Mesenteric fat pad (tissue), 1 donor: ENCODE results near the gene SET. TPM values are rescaled to one million over a fixed set of nuclear protein-coding genes. Genes with fewer than 3 reads are reported as not detected.

Experiments
- DNase-seq: peaks from one replicate; pipeline ENCODE4 v3.0.0-alpha.2; 2020; ENCODE audit warnings: low spot score
- total RNA-seq: library from RNA; stranded (reverse); fragmentation: NEBNext Ultra II Directional; extraction: Animal tissue kit (Norgen Biotek cat#: 25700); gene quantifications from one replicate; pipeline ENCODE4 v1.2.1, GENCODE V29; 2021
- donor health status: DM: yes; HTN: yes; CAD: no.

SET gene
- total RNA-seq, 1 donor from 2014 or later, result 197 TPM

DNA sequence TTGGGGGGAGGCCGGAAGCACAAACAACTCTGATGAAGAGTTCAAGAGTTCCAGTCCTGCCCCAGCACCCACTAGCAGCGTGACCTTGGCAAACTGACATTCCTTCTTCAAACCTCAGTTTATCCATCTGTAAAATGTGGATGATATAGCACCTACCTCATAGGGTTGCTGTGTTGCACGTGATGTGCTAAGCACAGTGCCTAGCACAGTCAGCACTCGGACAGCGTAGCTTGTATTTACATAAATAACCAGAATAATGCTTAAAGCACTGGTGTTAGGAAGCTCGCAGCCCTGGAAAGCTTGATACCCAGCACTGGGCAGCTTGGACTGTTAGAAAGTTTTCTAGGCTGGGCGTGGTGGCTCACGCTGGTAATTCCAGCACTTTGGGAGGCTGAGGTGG is 18.4 kb downstream of the SET start:
- DNase-seq, result no peak

DNA sequence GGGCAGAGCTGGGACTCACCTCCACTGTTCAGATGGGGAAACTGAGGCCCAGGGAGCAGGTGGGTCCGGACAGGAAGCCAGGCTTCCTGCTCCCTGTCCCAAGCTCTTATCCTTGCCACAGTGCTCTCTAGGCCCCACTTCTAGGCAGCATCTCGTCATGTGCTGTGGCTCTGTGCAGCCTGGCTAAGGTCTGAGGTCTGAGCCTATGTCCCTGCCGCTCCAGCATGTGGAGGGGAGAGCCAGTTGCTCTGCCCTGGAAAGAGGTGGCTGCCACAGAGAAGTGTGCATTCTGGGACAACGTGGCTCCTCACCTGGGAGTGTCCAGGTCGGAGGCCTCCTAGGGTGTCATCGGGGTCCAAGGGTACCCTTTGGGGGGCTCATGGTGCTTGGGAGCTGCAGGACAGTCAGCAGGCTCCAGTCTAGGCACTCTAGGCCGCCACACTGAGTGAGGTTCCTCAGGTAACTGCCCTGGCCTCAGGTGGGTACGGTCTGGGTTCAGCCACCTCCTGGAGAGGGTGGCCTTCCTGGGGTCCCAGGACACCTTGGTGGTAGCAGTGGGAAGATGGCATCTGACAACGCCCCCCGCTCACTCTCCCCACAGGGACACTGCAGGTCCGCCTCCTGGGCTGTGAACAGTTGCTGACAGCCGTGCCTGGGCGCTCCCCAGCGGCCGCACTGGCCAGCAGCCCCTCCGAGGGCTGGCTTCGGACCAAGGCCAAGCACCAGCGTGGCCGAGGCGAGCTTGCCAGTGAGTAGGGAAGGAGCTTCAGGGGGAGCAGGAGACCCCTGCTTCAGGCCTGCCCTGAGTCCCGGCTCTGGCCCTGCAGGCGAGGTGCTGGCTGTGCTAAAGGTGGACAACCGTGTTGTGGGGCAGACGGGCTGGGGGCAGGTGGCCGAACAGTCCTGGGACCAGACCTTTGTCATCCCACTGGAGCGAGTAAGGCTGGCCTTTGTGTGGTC is 23.7 kb downstream of the SET start:
- DNase-seq, result no peak

DNA sequence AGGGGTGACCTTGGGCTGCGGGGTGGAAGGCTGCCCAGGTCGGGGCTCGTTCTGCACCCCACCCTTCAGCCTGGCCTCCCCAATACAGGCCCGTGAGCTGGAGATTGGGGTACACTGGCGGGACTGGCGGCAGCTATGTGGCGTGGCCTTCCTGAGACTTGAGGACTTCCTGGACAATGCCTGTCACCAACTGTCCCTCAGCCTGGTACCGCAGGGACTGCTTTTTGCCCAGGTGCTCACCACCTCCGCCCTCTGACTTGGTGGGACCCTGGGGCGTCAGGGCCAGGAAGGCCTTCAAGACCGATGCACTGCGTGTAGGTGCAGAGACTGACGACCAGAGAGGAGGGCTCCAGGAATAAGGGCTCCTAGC is 24.4 kb downstream of the SET start:
- DNase-seq, result no peak

DNA sequence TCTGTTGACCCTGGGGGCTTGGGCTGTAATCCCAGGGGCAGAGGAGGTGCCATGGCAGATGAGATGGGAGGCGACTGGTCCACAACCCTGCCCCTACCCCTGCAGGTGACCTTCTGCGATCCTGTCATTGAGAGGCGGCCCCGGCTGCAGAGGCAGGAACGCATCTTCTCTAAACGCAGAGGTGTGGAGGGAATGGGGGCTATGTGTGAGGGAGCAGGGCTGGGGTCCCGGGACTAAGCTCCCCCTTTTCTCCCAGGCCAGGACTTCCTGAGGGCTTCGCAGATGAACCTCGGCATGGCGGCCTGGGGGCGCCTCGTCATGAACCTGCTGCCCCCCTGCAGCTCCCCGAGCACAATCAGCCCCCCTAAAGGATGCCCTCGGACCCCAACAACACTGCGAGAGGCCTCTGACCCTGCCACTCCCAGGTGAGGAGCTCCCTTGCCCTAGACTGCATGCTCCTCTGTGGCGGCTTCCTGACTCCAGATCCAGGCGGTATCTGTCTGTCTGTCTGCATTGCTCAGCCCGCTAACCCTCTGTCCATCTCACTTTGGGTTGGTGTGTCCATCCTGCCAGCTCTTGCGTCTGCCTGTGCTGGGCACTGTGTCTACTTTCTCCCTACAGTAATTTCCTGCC is 25.0 kb downstream of the SET start:
- no peak for DNase-seq

DNA sequence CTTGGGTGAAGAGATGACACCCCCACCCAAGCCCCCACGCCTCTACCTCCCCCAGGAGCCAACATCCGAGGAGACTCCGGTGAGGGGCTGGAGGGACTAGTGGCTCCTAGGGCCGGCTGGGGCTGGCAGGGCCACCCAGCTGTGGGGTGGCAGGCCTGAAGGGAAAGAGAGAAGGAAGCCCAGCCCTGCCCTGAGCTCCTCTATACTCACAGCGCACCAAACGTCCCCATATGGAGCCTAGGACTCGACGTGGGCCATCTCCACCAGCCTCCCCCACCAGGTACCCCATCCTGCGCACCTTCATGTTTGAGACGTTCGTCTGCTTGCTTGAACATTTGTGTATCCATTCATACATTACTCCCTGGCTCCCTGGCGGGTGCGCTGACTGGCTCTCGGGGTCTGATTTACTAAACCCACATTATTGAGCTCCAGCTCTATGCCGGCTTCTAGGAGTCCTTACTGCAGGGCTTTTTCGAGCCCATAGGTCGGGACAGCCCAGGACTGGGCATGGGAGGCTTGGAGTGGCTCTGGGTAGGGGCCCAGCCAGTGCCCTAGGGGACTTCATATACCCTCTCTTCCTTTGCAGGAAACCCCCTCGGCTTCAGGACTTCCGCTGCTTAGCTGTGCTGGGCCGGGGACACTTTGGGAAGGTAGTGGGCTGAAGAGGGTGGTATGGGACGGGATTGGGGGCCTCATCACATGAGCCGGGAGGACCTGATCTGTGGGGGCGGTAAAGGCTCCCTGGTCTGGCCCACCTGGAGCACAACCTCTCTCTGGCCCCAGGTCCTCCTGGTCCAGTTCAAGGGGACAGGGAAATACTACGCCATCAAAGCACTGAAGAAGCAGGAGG is 25.8 kb downstream of the SET start:
- no peak for DNase-seq

DNA sequence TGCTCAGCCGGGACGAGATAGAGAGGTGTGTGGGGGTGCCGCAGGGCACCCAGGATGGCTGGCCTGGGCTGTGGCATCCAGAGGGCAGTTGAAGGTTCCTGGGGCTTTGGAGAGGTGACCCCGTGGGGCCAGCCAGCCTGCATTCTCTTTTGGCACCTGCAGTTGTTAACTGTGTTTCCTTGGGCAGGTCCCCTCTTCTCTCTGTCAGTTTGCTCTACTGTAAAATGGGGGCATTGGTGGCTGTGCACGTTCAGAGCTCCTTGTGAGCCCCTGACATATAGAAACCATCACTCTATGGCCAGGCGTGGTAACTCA is 26.4 kb downstream of the SET start:
- DNase-seq, result no peak

DNA sequence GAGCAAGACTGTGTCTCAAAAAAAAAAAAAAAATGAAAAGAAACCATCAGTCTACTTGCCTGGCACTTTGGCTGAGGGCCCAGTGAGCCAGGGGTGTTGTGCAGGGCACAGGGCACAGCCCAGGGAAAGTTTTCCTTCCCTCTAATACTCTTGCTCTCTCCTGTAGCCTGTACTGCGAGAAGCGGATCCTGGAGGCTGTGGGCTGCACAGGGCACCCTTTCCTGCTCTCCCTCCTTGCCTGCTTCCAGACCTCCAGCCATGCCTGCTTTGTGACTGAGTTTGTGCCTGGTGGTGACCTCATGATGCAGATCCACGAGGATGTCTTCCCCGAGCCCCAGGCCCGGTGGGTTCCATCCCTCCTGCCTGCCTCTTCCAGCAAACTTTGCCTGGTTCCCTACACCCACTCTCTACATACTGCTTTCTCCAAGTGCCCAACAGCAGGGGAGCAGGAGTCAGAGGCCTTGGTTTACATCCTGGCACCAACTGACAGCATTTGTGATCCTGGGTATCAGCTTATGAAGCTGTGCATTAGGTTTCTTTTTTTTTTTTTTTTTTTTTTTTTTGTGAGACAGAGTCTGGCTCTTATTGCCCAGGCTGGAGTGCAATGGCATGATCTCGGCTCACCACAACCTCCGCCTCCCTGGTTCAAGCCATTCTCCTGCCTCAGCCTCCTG is 27.7 kb downstream of the SET start:
- no peak for DNase-seq

DNA sequence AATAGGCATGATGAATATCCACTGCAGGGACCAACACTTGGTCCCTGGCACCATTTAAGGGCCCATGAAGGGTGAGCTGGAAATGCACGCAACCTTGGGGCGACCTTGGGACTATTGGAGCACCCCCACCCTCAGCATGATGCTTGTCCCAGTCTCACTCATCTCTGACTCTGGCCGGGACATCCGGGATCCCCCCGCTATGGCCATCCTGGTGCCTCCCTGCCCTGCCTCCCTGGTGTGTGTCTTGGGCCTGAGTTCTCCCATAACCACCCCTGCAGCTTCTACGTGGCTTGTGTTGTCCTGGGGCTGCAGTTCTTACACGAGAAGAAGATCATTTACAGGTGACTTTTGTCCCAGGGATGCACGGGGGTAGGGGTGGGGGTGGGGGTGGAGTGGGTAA is 29.0 kb downstream of the SET start:
- no peak for DNase-seq

DNA sequence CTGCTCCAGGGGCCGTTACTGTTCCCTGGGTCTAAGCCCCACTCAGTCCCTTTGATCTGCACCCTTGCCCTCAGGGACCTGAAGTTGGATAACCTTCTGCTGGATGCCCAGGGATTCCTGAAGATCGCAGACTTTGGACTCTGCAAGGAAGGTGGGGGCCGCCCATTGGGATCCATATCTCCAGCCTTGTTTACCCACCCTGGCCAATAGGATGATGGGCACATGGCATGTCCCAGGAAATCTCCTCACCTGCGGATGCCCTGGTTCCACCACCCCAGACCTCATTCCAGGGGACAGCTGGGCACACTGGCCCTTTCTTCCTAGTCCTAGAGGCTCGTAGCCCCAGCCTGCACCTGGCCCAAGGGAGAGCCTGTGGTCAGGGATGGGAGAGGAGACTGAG is 29.5 kb downstream of the SET start:
- DNase-seq, result no peak

DNA sequence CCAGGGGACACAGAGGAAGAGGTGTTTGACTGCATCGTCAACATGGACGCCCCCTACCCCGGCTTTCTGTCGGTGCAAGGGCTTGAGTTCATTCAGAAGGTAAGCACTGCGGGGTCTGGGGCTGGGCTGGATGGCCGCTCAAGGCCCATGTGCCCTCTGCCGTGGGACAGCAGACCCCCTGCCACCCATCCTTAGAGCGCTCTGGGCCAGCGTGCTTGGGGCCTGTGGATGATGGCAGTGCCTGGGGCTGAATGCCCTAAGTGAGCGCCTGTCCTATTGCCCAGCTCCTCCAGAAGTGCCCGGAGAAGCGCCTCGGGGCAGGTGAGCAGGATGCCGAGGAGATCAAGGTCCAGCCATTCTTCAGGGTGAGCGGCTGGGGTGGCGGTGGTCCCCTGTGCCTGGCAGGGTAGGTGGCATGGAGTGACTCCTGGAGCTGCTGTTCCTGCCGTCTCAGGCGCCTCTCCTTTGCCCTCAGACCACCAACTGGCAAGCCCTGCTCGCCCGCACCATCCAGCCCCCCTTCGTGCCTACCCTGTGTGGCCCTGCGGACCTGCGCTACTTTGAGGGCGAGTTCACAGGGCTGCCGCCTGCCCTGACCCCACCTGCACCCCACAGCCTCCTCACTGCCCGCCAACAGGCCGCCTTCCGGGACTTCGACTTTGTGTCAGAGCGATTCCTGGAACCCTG is 31.0 kb downstream of the SET start:
- no peak for DNase-seq

DNA sequence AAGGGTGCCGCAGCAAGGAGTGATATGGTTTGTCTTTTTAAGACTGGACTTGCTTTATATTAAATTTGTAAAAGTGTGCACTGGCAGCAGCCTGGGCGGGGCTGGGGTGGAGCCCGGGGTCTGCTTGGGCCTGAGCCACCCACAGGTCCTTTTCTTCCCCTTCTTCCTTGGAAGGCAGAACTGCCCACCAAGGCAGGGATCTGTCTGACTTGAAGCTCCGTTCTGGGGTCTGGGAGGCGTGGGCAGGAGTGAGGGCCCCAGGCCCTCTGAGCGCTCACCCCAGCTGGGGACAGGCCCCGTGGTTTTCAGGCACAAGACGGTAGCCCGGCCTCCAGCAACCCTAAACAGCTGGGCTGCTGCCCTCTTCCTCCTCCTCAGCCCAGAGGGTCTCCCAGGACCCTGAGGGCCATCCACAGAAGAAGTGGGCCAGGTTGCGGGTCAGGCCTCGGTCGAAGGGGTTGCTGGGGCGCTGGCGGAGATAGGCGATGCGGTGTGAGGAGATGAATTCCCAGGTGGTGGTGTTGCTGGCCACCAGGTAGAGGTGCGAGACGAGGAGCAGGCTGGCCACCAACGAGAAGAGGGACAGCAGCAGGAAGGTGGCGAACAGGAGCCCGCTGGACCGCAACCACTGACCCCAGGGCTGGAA is 31.9 kb downstream of the SET start:
- no peak for DNase-seq

DNA sequence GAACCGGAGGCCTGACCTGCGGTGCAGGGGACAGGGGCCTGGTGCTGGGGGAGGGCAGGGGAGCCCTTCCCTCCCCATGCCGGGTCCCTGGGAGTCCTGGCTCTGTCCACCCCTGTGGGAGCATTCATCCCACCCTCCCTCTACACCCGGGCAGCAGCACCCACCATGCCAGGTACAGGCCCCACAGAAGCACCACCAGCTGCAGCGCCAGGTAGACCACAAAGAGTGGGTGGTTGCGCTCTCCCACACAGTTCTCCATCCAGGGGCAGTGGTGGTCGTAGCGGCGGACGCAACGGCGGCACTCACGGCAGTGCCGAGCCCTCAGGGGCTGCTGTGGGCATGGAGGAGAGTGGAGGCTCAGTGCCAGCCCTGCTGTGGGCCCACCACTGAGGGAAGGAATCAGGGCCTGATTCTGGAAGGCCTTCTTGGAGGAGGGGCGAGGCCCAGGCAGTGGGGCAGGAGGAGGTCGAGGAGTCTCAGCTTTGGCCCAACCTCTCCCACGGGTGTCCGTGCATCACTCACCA is 32.5 kb downstream of the SET start:
- no peak for DNase-seq

DNA sequence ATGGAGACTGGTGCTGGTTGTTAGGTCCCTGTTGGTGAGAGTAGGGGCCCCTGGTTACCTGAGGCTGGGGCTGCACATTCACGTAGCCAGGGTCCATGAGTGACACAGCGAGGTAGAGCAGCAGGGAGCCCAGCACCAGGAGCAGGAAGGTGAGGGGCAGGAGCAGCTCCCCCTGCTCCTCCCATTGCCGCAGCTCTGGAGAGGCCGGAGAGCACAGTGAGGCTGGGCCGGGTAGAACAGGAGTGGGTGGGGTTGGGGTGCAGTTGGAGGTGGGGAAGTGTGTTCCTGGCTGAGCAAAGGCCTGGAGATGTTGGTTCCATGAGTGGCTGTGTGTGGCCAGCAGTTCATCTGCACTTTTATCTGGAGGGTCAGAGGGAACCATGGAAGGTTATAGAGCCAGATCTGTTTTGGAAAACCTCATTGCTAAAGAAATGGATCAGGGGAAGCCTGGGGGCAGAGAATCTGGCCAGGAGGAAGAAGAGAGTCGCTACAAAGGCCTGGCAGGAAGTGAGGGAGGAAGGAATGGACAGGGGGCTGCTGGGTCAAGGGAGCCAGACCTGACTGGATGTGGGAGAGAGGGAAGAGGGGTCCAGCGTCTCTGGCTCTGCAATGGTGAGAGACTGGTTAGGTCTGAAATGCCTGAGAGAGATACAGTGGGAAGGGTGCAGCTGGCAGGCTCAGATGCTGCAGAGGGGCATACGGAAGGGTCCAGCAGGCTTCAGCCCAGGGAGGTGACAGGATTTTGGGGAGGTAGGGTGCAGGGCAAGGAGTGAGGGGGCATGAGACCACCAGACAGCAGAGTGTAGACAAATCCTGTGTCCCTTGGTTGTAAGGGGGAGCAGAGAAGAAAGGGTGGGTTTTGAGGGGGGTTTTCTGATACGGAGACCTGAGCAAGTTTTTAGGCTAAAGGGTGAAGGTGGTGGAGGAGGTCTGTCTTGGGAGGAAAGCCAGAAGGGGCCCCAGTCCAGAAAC is 33.6 kb downstream of the SET start:
- no peak for DNase-seq

DNA sequence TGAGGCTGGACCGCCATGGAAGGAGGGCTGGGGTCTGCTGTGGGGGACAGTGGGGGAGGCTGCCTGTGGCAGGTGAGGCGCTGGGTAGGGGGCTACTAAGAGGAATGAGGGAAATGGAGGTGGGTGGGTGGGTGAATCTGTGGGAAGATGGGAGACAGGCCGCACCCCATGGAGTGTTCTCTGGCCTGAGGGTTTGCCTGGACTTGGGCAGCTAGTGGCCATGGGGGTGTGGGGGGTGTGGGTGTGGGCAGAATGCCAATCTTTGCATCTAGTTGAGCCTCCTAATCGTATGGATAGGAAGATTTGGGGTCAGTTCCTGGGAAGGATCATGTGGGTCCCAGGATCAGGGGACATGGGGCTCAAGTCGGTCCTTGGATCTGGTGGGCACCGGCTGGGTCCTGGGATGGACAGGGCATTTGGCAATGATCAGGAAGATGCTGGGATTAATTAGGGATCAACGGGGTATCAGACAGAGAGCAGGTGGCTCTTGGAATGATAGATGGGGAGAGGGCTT is 34.4 kb downstream of the SET start:
- no peak for DNase-seq

DNA sequence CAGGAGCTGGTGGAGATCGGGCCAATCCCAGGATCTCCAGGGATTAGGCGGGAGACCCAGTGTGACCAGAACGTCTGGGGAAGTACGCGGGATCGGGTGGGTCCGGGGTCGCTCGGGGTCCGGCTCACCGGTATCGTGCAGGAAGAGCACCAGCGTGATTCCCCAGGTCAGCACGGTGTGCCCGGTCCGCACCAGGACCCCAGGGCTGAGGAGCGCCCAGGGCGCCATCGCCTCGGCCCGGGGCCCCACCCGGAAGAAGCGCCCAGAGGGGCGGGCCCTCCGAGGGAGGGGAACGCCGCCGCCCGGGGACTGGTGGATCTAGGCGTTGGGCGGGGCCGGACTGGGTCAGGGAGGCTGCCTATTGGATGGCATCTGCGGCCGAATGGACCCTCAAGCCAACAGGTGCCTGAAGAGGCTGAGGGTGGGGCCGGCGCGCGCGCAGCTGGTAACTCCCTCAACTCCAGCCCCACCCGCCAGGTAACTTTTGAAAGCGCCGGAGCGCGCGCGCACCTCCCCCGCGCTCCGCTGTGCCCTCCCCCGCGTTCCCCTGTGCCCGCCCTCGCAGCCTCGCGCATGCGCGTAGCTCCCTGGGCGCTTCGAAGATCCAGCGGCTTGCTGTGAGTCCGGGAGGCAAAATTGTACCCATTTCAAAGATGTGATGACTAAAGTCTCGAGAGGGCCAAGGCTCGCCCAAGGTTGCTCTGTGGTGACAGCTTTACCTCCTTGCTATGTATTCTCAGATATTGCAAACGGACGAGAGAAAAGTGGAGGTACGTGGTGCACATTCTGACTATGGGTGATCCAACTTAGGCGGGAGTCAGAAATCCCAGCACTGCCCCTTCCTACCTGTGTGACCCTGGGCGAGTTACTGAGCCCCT is 35.1 kb downstream of the SET start, which contains the start of gene ZDHHC12:
TSS of gene ZDHHC12 (minus strand) at position 262 of the 878 bp plus-strand sequence. CDS start at position 228, 34 bp downstream.
- peak; percentile 98 for DNase-seq

DNA sequence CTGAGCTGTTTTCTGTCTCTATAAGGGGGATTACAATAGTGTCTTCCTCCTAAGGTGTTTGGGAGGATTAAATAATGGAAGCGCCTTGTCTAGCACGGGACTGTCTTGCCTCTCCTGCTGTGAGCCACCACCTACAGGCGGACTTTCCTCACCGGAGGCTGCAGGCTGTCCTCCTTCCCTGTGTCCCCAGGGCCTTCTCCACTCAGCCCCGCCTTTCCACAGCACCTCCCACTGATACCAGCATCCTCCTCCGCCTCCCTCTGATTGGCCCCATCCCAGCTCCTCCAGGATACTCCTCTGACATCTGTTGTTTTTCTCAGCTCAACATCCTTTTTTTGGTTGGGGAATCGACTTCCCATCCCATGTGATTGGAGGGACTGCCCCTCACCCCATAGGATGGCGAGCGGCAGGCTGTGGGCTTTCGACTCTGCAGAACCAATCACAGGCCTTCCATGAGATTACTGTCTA is 35.8 kb downstream of the SET start:
- DNase-seq, result no peak

DNA sequence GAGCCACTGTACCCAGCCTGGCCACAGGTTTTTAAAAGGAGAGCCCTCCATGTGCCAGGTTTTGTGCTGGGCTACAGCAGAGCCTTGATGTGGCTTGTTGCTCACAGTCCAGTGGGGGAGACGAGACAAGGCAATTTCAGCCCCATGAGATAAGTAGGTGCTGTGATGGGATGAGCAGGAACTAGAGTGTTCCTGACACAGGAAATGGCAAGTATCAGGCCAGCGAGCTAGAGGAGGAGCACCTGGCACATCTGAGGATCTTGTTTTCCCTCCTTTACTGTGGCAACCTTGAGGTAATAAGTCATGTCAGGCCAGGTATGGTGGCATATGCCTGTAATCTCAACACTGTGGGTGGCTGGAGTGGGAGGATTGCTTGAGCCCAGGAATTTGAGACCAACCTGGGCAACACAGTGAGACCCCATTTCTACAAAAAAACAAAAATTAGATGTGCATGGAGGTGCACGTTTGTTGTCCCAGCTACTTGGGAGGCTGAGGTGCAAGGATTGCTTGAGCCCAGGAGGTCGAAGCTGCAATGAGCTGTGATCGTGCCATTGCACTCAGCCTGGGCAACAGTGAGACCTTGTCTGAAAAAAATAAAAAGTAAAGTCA is 38.7 kb downstream of the SET start:
- no peak for DNase-seq
